ENCODE data around the gene FAM3A.

DNA sequence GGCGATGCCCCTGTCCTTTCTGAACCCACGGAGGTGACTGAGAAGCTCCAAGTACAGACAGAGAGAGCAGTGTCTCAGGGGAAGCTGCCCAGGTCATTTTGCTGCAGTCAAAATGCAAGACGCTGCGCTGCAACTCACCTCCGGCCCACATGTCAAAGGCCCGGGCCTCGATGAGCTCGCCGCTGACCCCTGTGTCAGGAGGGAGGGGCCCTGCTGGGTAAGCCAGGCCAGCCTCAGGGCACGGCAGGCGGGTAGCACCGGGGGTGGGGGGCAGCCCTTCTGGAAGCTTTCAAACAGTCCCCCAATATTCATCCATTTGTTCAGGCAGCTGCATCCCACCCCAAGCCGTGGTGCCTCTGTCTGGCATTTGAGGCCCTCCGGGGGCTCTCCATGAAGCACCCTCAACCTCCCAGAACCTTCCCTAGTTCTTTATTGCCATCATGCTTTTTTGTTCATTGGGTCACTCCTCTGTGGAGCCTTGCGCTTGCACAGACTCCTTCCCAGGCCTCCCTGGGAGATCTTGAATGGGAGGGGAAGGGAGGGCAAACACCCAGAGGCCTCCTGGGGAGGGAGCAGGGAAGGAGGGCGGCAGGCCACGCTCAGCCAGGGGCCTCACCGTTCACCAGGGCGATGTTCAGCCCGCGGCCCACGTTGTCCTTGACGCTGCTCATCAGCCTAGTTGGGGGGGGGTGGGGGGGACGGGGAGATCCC, 8.2 kb downstream of the FAM3A start:
- no peak for TF ChIP-seq POLR2A (IDR thresholded peaks at IDR 0.05)
- TF ChIP-seq POLR2AphosphoS5 (IDR thresholded peaks at IDR 0.05): no peak
